HEK293 (cell line): ENCODE data around the gene RPSA.

ENCODE experiments used
- CTCF ChIA-PET: fragments of 350-600 bp; formaldehyde crosslinking; extraction: SDS; loops from one replicate; lab custom pipeline; 2021; ENCODE audit warnings: antibody characterized with exemption; lab: Yijun Ruan, JAX
- POLR2A ChIA-PET: fragments of 300-600 bp; formaldehyde crosslinking; extraction: SDS; loops from one replicate; lab custom pipeline; 2020; ENCODE audit warnings: antibody characterized with exemption, inconsistent platforms; lab: Yijun Ruan, JAX
- H3K27ac ChIP-seq: fragments of 200-500 bp; sonication (Bioruptor generic); 2 replicates; pipeline ENCODE4 v1.5.1; 2014; ENCODE audit warnings: low read depth, low read length, control low read depth, inconsistent platforms; ENCODE audit errors: extremely low read depth
- H3K36me3 ChIP-seq, 2 experiments: fragments of 200-500 bp in 1 of 2; sonication (Bioruptor generic) in 1 of 2; 1 replicate in 1 of 2; 2 replicates in 1 of 2; pipeline ENCODE4 v1.5.1; 2014 to 2017; ENCODE audit warnings: inconsistent platforms in 2 of 2, low read length in 2 of 2; ENCODE audit not compliant: control insufficient read depth in 2 of 2, insufficient read depth in 1 of 2
- H3K4me1 ChIP-seq: fragments of 200-500 bp; sonication (Bioruptor generic); 2 replicates; pipeline ENCODE4 v1.5.1; 2014; ENCODE audit warnings: mild to moderate bottlenecking, low read length, inconsistent platforms; ENCODE audit not compliant: control insufficient read depth, insufficient read depth
- H3K4me3 ChIP-seq: 2 replicates; pipeline ENCODE4 v1.5.1; 2011; ENCODE audit warnings: low read depth, mild to moderate bottlenecking, control low read depth, low read length, moderate library complexity
- H3K9me3 ChIP-seq: fragments of 200-500 bp; sonication (Bioruptor generic); 2 replicates; pipeline ENCODE4 v1.5.1; 2014; ENCODE audit warnings: low read depth, low read length, inconsistent platforms; ENCODE audit not compliant: control insufficient read depth, insufficient read depth
- BCL6B ChIP-seq: fragments of 450-650 bp; formaldehyde crosslinking; IDR thresholded peaks from 2 replicates; pipeline ENCODE4 v1.5.1; 2017; ENCODE audit warnings: missing biosample characterization, missing genetic modification characterization
- GLIS2 ChIP-seq: fragments of 450-650 bp; formaldehyde crosslinking; IDR thresholded peaks from 2 replicates; pipeline ENCODE4 v1.5.1; 2016; ENCODE audit warnings: missing biosample characterization, missing genetic modification characterization
- PBX3 ChIP-seq: sonication (generic); formaldehyde crosslinking; IDR thresholded peaks from 2 replicates; pipeline ENCODE4 v1.8.1; 2022; ENCODE audit warnings: mild to moderate bottlenecking, moderate library complexity, missing genetic modification reagents
- SP3 ChIP-seq: fragments of 450-650 bp; formaldehyde crosslinking; IDR thresholded peaks from 2 replicates; pipeline ENCODE4 v1.5.1; 2016; ENCODE audit warnings: missing biosample characterization, missing genetic modification characterization
- ZNF138 ChIP-seq: fragments of 450-650 bp; formaldehyde crosslinking; IDR thresholded peaks from 2 replicates; pipeline ENCODE4 v1.5.1; 2016; ENCODE audit warnings: missing biosample characterization, missing genetic modification characterization, borderline replicate concordance
- ZNF148 ChIP-seq: fragments of 450-650 bp; formaldehyde crosslinking; IDR thresholded peaks from 2 replicates; pipeline ENCODE4 v1.5.0; 2017; ENCODE audit warnings: missing biosample characterization, missing genetic modification characterization, borderline replicate concordance
- ZNF202 ChIP-seq: fragments of 450-650 bp; formaldehyde crosslinking; IDR thresholded peaks from 2 replicates; pipeline ENCODE4 v1.5.1; 2016; ENCODE audit warnings: missing biosample characterization, missing genetic modification characterization, borderline replicate concordance
- ZNF280D ChIP-seq: fragments of 450-650 bp; formaldehyde crosslinking; IDR thresholded peaks from 2 replicates; pipeline ENCODE4 v1.5.1; 2016; ENCODE audit warnings: missing biosample characterization, missing genetic modification characterization
- ZNF311 ChIP-seq: fragments of 450-650 bp; formaldehyde crosslinking; IDR thresholded peaks from 2 replicates; pipeline ENCODE4 v1.5.1; 2017; ENCODE audit warnings: missing biosample characterization, missing genetic modification characterization, borderline replicate concordance
- ZNF37A ChIP-seq: fragments of 450-650 bp; IDR thresholded peaks from 2 replicates; pipeline ENCODE4 v1.5.1; 2018; ENCODE audit warnings: missing biosample characterization, missing genetic modification characterization
- ZNF544 ChIP-seq: fragments of 450-650 bp; formaldehyde crosslinking; IDR thresholded peaks from 2 replicates; pipeline ENCODE4 v1.5.0; 2017; ENCODE audit warnings: missing biosample characterization, missing genetic modification characterization
- ZNF600 ChIP-seq: fragments of 450-650 bp; formaldehyde crosslinking; IDR thresholded peaks from 2 replicates; pipeline ENCODE4 v1.5.1; 2016; ENCODE audit warnings: missing biosample characterization, missing genetic modification characterization
- ZNF626 ChIP-seq: fragments of 450-650 bp; sonication (Bioruptor Pico); formaldehyde crosslinking; IDR thresholded peaks from 2 replicates; pipeline ENCODE4 v1.5.1; 2018; ENCODE audit warnings: missing biosample characterization, missing genetic modification characterization, inconsistent platforms
- ZNF664 ChIP-seq: fragments of 450-650 bp; formaldehyde crosslinking; IDR thresholded peaks from 2 replicates; pipeline ENCODE4 v1.5.1; 2016; ENCODE audit warnings: missing biosample characterization, missing genetic modification characterization
- ZNF777 ChIP-seq: fragments of 450-650 bp; formaldehyde crosslinking; IDR thresholded peaks from 2 replicates; pipeline ENCODE4 v1.5.1; 2017; ENCODE audit warnings: missing biosample characterization, missing genetic modification characterization, borderline replicate concordance

RPSA gene

GRCh38 chr3:39440316-39440715 is 33.8 kb downstream of the RPSA start:
- H3K27ac ChIP-seq: no peak overlapping the region
- no peaks in the 10 kb centered on the region for H3K4me1 ChIP-seq
- no peaks in the 10 kb centered on the region for H3K36me3 ChIP-seq
- H3K4me3 ChIP-seq: no peak overlapping the region
- POLR2A ChIA-PET: no interaction called here
- TF ChIP-seq ZNF600 (tag by site-specific recombination) (no peak), ZNF311 (tag by site-specific recombination) (no peak), ZNF280D (tag by site-specific recombination) (no peak), BCL6B (tag by site-specific recombination) (no peak), ZNF664 (tag by site-specific recombination) (no peak), ZNF148 (no peak)
- CTCF ChIA-PET: no interaction called here
- no peaks in the 10 kb centered on the region for H3K9me3 ChIP-seq

- Histone ChIP-seq H3K4me3 (no peak overlapping the region), H3K4me1 (no peaks in the 10 kb centered on the region), H3K36me3 (no peaks in the 10 kb centered on the region), H3K9me3 (no peaks in the 10 kb centered on the region), H3K27ac (no peak overlapping the region)
- TF ChIP-seq ZNF777 (tag by site-specific recombination) (no peak), PBX3 (no peak), ZNF138 (no peak), ZNF626 (tag by site-specific recombination) (no peak), GLIS2 (no peak), ZNF544 (tag by site-specific recombination) (no peak), ZNF202 (no peak), ZNF37A (tag by site-specific recombination) (no peak), SP3 (tag by site-specific recombination) (no peak)
- ChIA-PET POLR2A (no interaction called here), CTCF (interaction anchor here (0.6 to 8.3 kb wide), 2 partner anchors 55 to 65 kb away, joined by 4 to 86 read pairs; no protein-coding TSS in a partner anchor)
Observed at GRCh38 chr3:39443530-39443929, 37.0 kb downstream of the RPSA start.
